ENCODE results near the gene ARHGAP6.

GRCh38 chrX:11347300-11347699 is 318.4 kb downstream of the ARHGAP6 start:
- TF ChIP-seq EZH2 (IDR thresholded peaks at IDR 0.05) (no peak), POLR2AphosphoS5 (IDR thresholded peaks at IDR 0.05; ENCODE audit: borderline replicate concordance, low read depth, low read length) (no peak)

Measured in SK-N-MC (cell line).